SK-N-MC (cell line): ENCODE data around the gene TTC21A.

Experiments used
- EZH2 ChIP-seq: fragments of 200-600 bp; sonication (generic); IDR thresholded peaks from one replicate; pipeline ENCODE4 v1.6.1; 2017; ENCODE audit warnings: antibody characterized with exemption
- FOXP2 ChIP-seq: optimal IDR thresholded peaks from 2 replicates; pipeline ENCODE3; 2011; ENCODE audit warnings: mild to moderate bottlenecking, moderate library complexity; ENCODE audit not compliant: insufficient read depth; ENCODE audit errors: extremely low read length, control extremely low read depth
- POLR2AphosphoS5 ChIP-seq: IDR thresholded peaks from 2 replicates; pipeline ENCODE4 v1.6.1; 2012; ENCODE audit warnings: mild to moderate bottlenecking, low read depth, low read length, borderline replicate concordance

GRCh38 chr3:39147711-39148434, 40.4 kb downstream of the TTC21A start:
- TF ChIP-seq FOXP2 (no peak), EZH2 (no peak), POLR2AphosphoS5 (no peak)
